PC-3 (cell line): ENCODE measurements around the gene TTC28. TPM values are rescaled to one million over a fixed set of nuclear protein-coding genes. Genes with fewer than 3 reads are reported as not detected.

ENCODE experiments used
- ATAC-seq: fragments of 200-7000 bp; cut with Tn5 transposase; 2 replicates; pipeline ENCODE4 v1.9.1; 2020; ENCODE audit warnings: mild to moderate bottlenecking, moderate library complexity
- BruUV-seq: library from RNA; stranded (reverse); fragments of 400-500 nt; replicated peaks from 2 replicates; lab custom pipeline; 2021; lab: Mats Ljungman, UMichigan
- CTCF ChIA-PET: fragments of 300-600 bp; sonication (Branson Sonifier 250); formaldehyde crosslinking; loops from one replicate; lab custom pipeline; 2022; ENCODE audit warnings: antibody characterized with exemption; lab: Charles Lee
- POLR2A ChIA-PET: fragments of 300-600 bp; sonication (Branson Sonifier 250); formaldehyde crosslinking; loops from one replicate; lab custom pipeline; 2022; ENCODE audit warnings: antibody characterized with exemption; ENCODE audit not compliant: unreplicated experiment; lab: Charles Lee
- DNase-seq: peaks from one replicate; pipeline ENCODE4 v3.0.0-alpha.2; 2015
- H2AFZ ChIP-seq: fragments of 300-600 bp; sonication (generic); 2 replicates; pipeline ENCODE4 v1.6.0; 2016; ENCODE audit warnings: antibody characterized with exemption, low read length
- H3F3A ChIP-seq: fragments of 300-600 bp; sonication (generic); one replicate; pipeline ENCODE4 v1.6.0; 2017; ENCODE audit warnings: antibody characterized with exemption, low read length, control low read depth, mild to moderate bottlenecking; ENCODE audit not compliant: unreplicated experiment
- H3K27ac ChIP-seq: fragments of 300-600 bp; sonication (generic); 2 replicates; pipeline ENCODE4 v1.5.1; 2016; ENCODE audit warnings: mild to moderate bottlenecking, low read length
- H3K27me3 ChIP-seq: fragments of 300-600 bp; sonication (generic); 2 replicates; pipeline ENCODE4 v1.6.1; 2016; ENCODE audit warnings: low read length, mixed read lengths
- H3K36me3 ChIP-seq: fragments of 300-600 bp; sonication (generic); 2 replicates; pipeline ENCODE4 v1.6.1; 2016; ENCODE audit warnings: low read depth, mixed run types, low read length, mixed read lengths
- H3K4me1 ChIP-seq: fragments of 300-600 bp; sonication (generic); 2 replicates; pipeline ENCODE4 v1.5.1; 2016; ENCODE audit warnings: low read length; ENCODE audit not compliant: insufficient read depth
- H3K4me2 ChIP-seq: fragments of 300-600 bp; sonication (generic); 2 replicates; pipeline ENCODE4 v1.6.0; 2016; ENCODE audit warnings: low read length
- H3K4me3 ChIP-seq: fragments of 300-600 bp; sonication (generic); 2 replicates; pipeline ENCODE4 v1.5.1; 2016; ENCODE audit warnings: mild to moderate bottlenecking, low read length, mixed read lengths
- H3K79me2 ChIP-seq: fragments of 300-600 bp; sonication (generic); 2 replicates; pipeline ENCODE4 v1.6.1; 2017; ENCODE audit warnings: low read length, mixed read lengths
- H3K9ac ChIP-seq: fragments of 300-600 bp; sonication (generic); 2 replicates; pipeline ENCODE4 v1.6.0; 2016; ENCODE audit warnings: mild to moderate bottlenecking, low read length
- H3K9me2 ChIP-seq: fragments of 300-600 bp; sonication (generic); replicated peaks from 2 replicates; pipeline ENCODE4 v1.6.1; 2016; ENCODE audit warnings: mixed run types, low read length, mixed read lengths
- H3K9me3 ChIP-seq: fragments of 300-600 bp; sonication (generic); 2 replicates; pipeline ENCODE4 v1.6.1; 2016; ENCODE audit warnings: low read length, mixed read lengths
- H4K20me1 ChIP-seq: fragments of 300-600 bp; sonication (generic); 2 replicates; pipeline ENCODE4 v1.6.1; 2016; ENCODE audit warnings: low read length, mixed read lengths
- CTCF ChIP-seq: fragments of 300-600 bp; sonication (generic); conservative IDR thresholded peaks from 2 replicates; pipeline ENCODE4 v1.5.1; 2017; ENCODE audit warnings: antibody characterized with exemption, low read depth, mild to moderate bottlenecking, low read length
- EZH2 ChIP-seq: fragments of 300-600 bp; sonication (generic); IDR thresholded peaks from one replicate; pipeline ENCODE4 v1.6.1; 2017; ENCODE audit warnings: antibody characterized with exemption, mild to moderate bottlenecking, low read length; ENCODE audit not compliant: unreplicated experiment
- EZH2phosphoT487 ChIP-seq: fragments of 300-600 bp; sonication (generic); IDR thresholded peaks from 2 replicates; pipeline ENCODE4 v1.6.1; 2018; ENCODE audit warnings: mild to moderate bottlenecking, antibody characterized with exemption, low read length, borderline replicate concordance
- intact Hi-C: fragments of 100-400 bp; cut with micrococcal nuclease; formaldehyde crosslinking; loops from 2 replicates; pipeline ENCODE4 v1.9.0; 2023
- total RNA-seq: library from RNA; depleted of rRNA; stranded (reverse); fragments of >200 nt; gene quantifications from 2 replicates; pipeline ENCODE4 v1.2.3, GENCODE V29; 2014

The TTC28 gene
- total RNA-seq, 1 experiment from 2014 or later, result 6.3 TPM

- H3K79me2 ChIP-seq, result no peaks in the 10 kb centered on the region
- TF ChIP-seq EZH2 (no peak), CTCF (no peak), EZH2phosphoT487 (no peak)
- no peak overlapping the region for H2AFZ ChIP-seq
- CTCF ChIA-PET, result no interaction called here
- H3K27me3 ChIP-seq, result no peaks in the 10 kb centered on the region
- H3F3A ChIP-seq, result no peaks in the 10 kb centered on the region
- no peaks in the 10 kb centered on the region for H3K9me2 ChIP-seq
- no peak overlapping the region for H3K4me3 ChIP-seq
- BruUV-seq, result no TSS peak
- no peaks in the 10 kb centered on the region for H3K4me1 ChIP-seq
- ATAC-seq (no peak), DNase-seq (no peak)
- no peaks in the 10 kb centered on the region for H4K20me1 ChIP-seq
- no peak overlapping the region for H3K27ac ChIP-seq
- no peaks in the 10 kb centered on the region for H3K36me3 ChIP-seq
- POLR2A ChIA-PET, result no interaction called here
- no peak overlapping the region for H3K9ac ChIP-seq
- H3K4me2 ChIP-seq, result no peak overlapping the region
- H3K9me3 ChIP-seq, result no peaks in the 10 kb centered on the region
- intact Hi-C loops, result no loop called here
These were observed 500.2 kb downstream of the TTC28 start for GRCh38 chr22:28179392-28179791.

GRCh38 chr22:28175730-28176492, 503.7 kb downstream of the TTC28 start:
- ATAC-seq, result no peak
- POLR2A ChIA-PET, result no interaction called here
- H2AFZ ChIP-seq, result no peak overlapping the region
- H3K27me3 ChIP-seq, result no peaks in the 10 kb centered on the region
- no peak for TF ChIP-seq EZH2phosphoT487
- no peak for DNase-seq
- no peaks in the 10 kb centered on the region for H3F3A ChIP-seq
- CTCF ChIA-PET, result no interaction called here
- H3K9ac ChIP-seq, result no peak overlapping the region
- no peaks in the 10 kb centered on the region for H3K9me3 ChIP-seq
- no peaks in the 10 kb centered on the region for H3K36me3 ChIP-seq
- H3K79me2 ChIP-seq, result no peaks in the 10 kb centered on the region
- no peak overlapping the region for H3K4me3 ChIP-seq
- no peak overlapping the region for H3K4me2 ChIP-seq
- H3K4me1 ChIP-seq, result peaks cover 9% of the 10 kb centered on the region
- H4K20me1 ChIP-seq, result no peaks in the 10 kb centered on the region
- no peaks in the 10 kb centered on the region for H3K9me2 ChIP-seq
- BruUV-seq, result no TSS peak
- no peak overlapping the region for H3K27ac ChIP-seq
- intact Hi-C loops, result no loop called here

GRCh38 chr22:28174509-28174908, 505.1 kb downstream of the TTC28 start:
- CTCF ChIA-PET, result no interaction called here

More at GRCh38 chr22:28174509-28174908, 505.1 kb downstream of the TTC28 start:
- no peak for ATAC-seq
- no peaks in the 10 kb centered on the region for H4K20me1 ChIP-seq
- TF ChIP-seq EZH2 (no peak), EZH2phosphoT487 (no peak), CTCF (no peak)
- no peaks in the 10 kb centered on the region for H3K9me2 ChIP-seq
- H3K9me3 ChIP-seq, result no peaks in the 10 kb centered on the region
- H3K4me1 ChIP-seq, result peaks cover 9% of the 10 kb centered on the region
- no peak overlapping the region for H3K9ac ChIP-seq
- no peaks in the 10 kb centered on the region for H3F3A ChIP-seq
- H2AFZ ChIP-seq, result no peak overlapping the region
- H3K79me2 ChIP-seq, result no peaks in the 10 kb centered on the region
- H3K36me3 ChIP-seq, result no peaks in the 10 kb centered on the region
- H3K27ac ChIP-seq, result no peak overlapping the region
- no peaks in the 10 kb centered on the region for H3K27me3 ChIP-seq
- BruUV-seq, result no TSS peak
- intact Hi-C loops, result no loop called here
- POLR2A ChIA-PET, result no interaction called here
- H3K4me2 ChIP-seq, result no peak overlapping the region
- no peak for DNase-seq
- no peak overlapping the region for H3K4me3 ChIP-seq
